HEK293 (cell line): ENCODE measurements around the gene RIGI.

ENCODE experiments used
- CTCF ChIA-PET: fragments of 350-600 bp; formaldehyde crosslinking; extraction: SDS; loops from one replicate; lab custom pipeline; 2021; ENCODE audit warnings: antibody characterized with exemption; lab: Yijun Ruan, JAX
- POLR2A ChIA-PET: fragments of 300-600 bp; formaldehyde crosslinking; extraction: SDS; loops from one replicate; lab custom pipeline; 2020; ENCODE audit warnings: antibody characterized with exemption, inconsistent platforms; lab: Yijun Ruan, JAX
- H3K27ac ChIP-seq: fragments of 200-500 bp; sonication (Bioruptor generic); 2 replicates; pipeline ENCODE4 v1.5.1; 2014; ENCODE audit warnings: low read depth, low read length, control low read depth, inconsistent platforms; ENCODE audit errors: extremely low read depth
- H3K36me3 ChIP-seq, 2 experiments: fragments of 200-500 bp in 1 of 2; sonication (Bioruptor generic) in 1 of 2; 1 replicate in 1 of 2; 2 replicates in 1 of 2; pipeline ENCODE4 v1.5.1; 2014 to 2017; ENCODE audit warnings: inconsistent platforms in 2 of 2, low read length in 2 of 2; ENCODE audit not compliant: control insufficient read depth in 2 of 2, insufficient read depth in 1 of 2
- H3K4me1 ChIP-seq: fragments of 200-500 bp; sonication (Bioruptor generic); 2 replicates; pipeline ENCODE4 v1.5.1; 2014; ENCODE audit warnings: mild to moderate bottlenecking, low read length, inconsistent platforms; ENCODE audit not compliant: control insufficient read depth, insufficient read depth
- H3K4me3 ChIP-seq: 2 replicates; pipeline ENCODE4 v1.5.1; 2011; ENCODE audit warnings: low read depth, mild to moderate bottlenecking, control low read depth, low read length, moderate library complexity
- H3K9me3 ChIP-seq: fragments of 200-500 bp; sonication (Bioruptor generic); 2 replicates; pipeline ENCODE4 v1.5.1; 2014; ENCODE audit warnings: low read depth, low read length, inconsistent platforms; ENCODE audit not compliant: control insufficient read depth, insufficient read depth
- CTCF ChIP-seq: fragments of 450-650 bp; formaldehyde crosslinking; IDR thresholded peaks from 2 replicates; pipeline ENCODE4 v1.5.1; 2016; ENCODE audit warnings: missing biosample characterization, missing genetic modification characterization
- GLIS1 ChIP-seq: fragments of 450-650 bp; formaldehyde crosslinking; IDR thresholded peaks from 2 replicates; pipeline ENCODE4 v1.5.1; 2016; ENCODE audit warnings: missing biosample characterization, missing genetic modification characterization
- KLF10 ChIP-seq: fragments of 450-650 bp; IDR thresholded peaks from 2 replicates; pipeline ENCODE4 v1.5.1; 2018; ENCODE audit warnings: missing biosample characterization, mild to moderate bottlenecking, missing genetic modification characterization
- KLF9 ChIP-seq: fragments of 450-650 bp; formaldehyde crosslinking; IDR thresholded peaks from 2 replicates; pipeline ENCODE4 v1.5.1; 2016; ENCODE audit warnings: missing biosample characterization, missing genetic modification characterization, low read depth
- SP3 ChIP-seq: fragments of 450-650 bp; formaldehyde crosslinking; IDR thresholded peaks from 2 replicates; pipeline ENCODE4 v1.5.1; 2016; ENCODE audit warnings: missing biosample characterization, missing genetic modification characterization
- ZBTB17 ChIP-seq: fragments of 450-650 bp; formaldehyde crosslinking; IDR thresholded peaks from 2 replicates; pipeline ENCODE4 v1.5.1; 2016; ENCODE audit warnings: missing biosample characterization, missing genetic modification characterization
- ZBTB20 ChIP-seq: fragments of 450-650 bp; formaldehyde crosslinking; IDR thresholded peaks from 2 replicates; pipeline ENCODE4 v1.5.1; 2016; ENCODE audit warnings: missing biosample characterization, missing genetic modification characterization
- ZEB2 ChIP-seq: fragments of 450-650 bp; formaldehyde crosslinking; IDR thresholded peaks from 2 replicates; pipeline ENCODE4 v1.5.1; 2016; ENCODE audit warnings: missing biosample characterization, missing genetic modification characterization
- ZFP41 ChIP-seq: fragments of 450-650 bp; formaldehyde crosslinking; IDR thresholded peaks from 2 replicates; pipeline ENCODE4 v1.5.1; 2016; ENCODE audit warnings: missing biosample characterization, missing genetic modification characterization, borderline replicate concordance
- ZNF114 ChIP-seq: fragments of 450-650 bp; formaldehyde crosslinking; IDR thresholded peaks from 2 replicates; pipeline ENCODE4 v1.5.0; 2017; ENCODE audit warnings: missing biosample characterization, missing genetic modification characterization
- ZNF211 ChIP-seq: fragments of 450-650 bp; formaldehyde crosslinking; IDR thresholded peaks from 2 replicates; pipeline ENCODE4 v1.5.1; 2016; ENCODE audit warnings: low read depth, missing biosample characterization, missing genetic modification characterization
- ZNF221 ChIP-seq: fragments of 450-650 bp; formaldehyde crosslinking; IDR thresholded peaks from 2 replicates; pipeline ENCODE4 v1.5.1; 2017; ENCODE audit warnings: missing biosample characterization, missing genetic modification characterization, borderline replicate concordance
- ZNF23 ChIP-seq: fragments of 450-650 bp; formaldehyde crosslinking; IDR thresholded peaks from 2 replicates; pipeline ENCODE4 v1.5.1; 2016; ENCODE audit warnings: missing biosample characterization, missing genetic modification characterization, borderline replicate concordance
- ZNF561 ChIP-seq: fragments of 450-650 bp; IDR thresholded peaks from 2 replicates; pipeline ENCODE4 v1.5.1; 2018; ENCODE audit warnings: missing biosample characterization, missing genetic modification characterization, borderline replicate concordance
- ZNF600 ChIP-seq: fragments of 450-650 bp; formaldehyde crosslinking; IDR thresholded peaks from 2 replicates; pipeline ENCODE4 v1.5.1; 2016; ENCODE audit warnings: missing biosample characterization, missing genetic modification characterization
- ZNF624 ChIP-seq: fragments of 450-650 bp; formaldehyde crosslinking; IDR thresholded peaks from 2 replicates; pipeline ENCODE4 v1.5.1; 2017; ENCODE audit warnings: missing biosample characterization, missing genetic modification characterization
- ZNF629 ChIP-seq: fragments of 450-650 bp; formaldehyde crosslinking; IDR thresholded peaks from 2 replicates; pipeline ENCODE4 v1.5.1; 2017; ENCODE audit warnings: missing biosample characterization, missing genetic modification characterization
- ZNF639 ChIP-seq: fragments of 450-650 bp; formaldehyde crosslinking; IDR thresholded peaks from 2 replicates; pipeline ENCODE4 v1.5.1; 2016; ENCODE audit warnings: missing biosample characterization, missing genetic modification characterization
- ZNF660 ChIP-seq: fragments of 450-650 bp; IDR thresholded peaks from 2 replicates; pipeline ENCODE4 v1.5.1; 2018; ENCODE audit warnings: missing biosample characterization, mild to moderate bottlenecking, missing genetic modification characterization
- ZNF670 ChIP-seq: fragments of 450-650 bp; formaldehyde crosslinking; IDR thresholded peaks from 2 replicates; pipeline ENCODE4 v1.5.1; 2016; ENCODE audit warnings: missing biosample characterization, missing genetic modification characterization, low read depth
- ZNF692 ChIP-seq: fragments of 450-650 bp; formaldehyde crosslinking; IDR thresholded peaks from 2 replicates; pipeline ENCODE4 v1.5.1; 2016; ENCODE audit warnings: missing biosample characterization, missing genetic modification characterization
- ZNF776 ChIP-seq: fragments of 450-650 bp; formaldehyde crosslinking; IDR thresholded peaks from 2 replicates; pipeline ENCODE4 v1.5.0; 2017; ENCODE audit warnings: missing biosample characterization, missing genetic modification characterization, borderline replicate concordance
- ZNF792 ChIP-seq: fragments of 450-650 bp; formaldehyde crosslinking; IDR thresholded peaks from 2 replicates; pipeline ENCODE4 v1.5.1; 2016; ENCODE audit warnings: missing biosample characterization, missing genetic modification characterization
- ZNF830 ChIP-seq: fragments of 450-650 bp; IDR thresholded peaks from 2 replicates; pipeline ENCODE4 v1.5.0; 2018; ENCODE audit warnings: missing biosample characterization, missing genetic modification characterization, low read depth, mild to moderate bottlenecking, moderate library complexity
- TF ChIP-seq, protein P1 (sequence below): fragments of 450-650 bp; formaldehyde crosslinking; IDR thresholded peaks from 2 replicates; pipeline ENCODE4 v1.5.1; 2017; ENCODE audit warnings: missing biosample characterization, mild to moderate bottlenecking, missing genetic modification characterization, moderate library complexity
- TF ChIP-seq, protein P2 (sequence below): fragments of 450-650 bp; formaldehyde crosslinking; IDR thresholded peaks from 2 replicates; pipeline ENCODE4 v1.5.1; 2016; ENCODE audit warnings: missing biosample characterization, missing genetic modification characterization
- TF ChIP-seq, protein P3 (sequence below): fragments of 450-650 bp; formaldehyde crosslinking; IDR thresholded peaks from 2 replicates; pipeline ENCODE4 v1.5.1; 2016; ENCODE audit warnings: missing biosample characterization, missing genetic modification characterization

The RIGI gene

GRCh38 chr9:32550562-32551275 is 24.7 kb upstream of the RIGI start:
- ChIA-PET CTCF (interaction anchor here (1.1 to 7.4 kb wide), 6 partner anchors 10 to 172 kb away, joined by 3 to 44 read pairs (median 7); partner anchors contain the start of gene RIGI), POLR2A (interaction anchor here (0.6 to 3.4 kb wide), 14 partner anchors 13 to 475 kb away, joined by 3 to 36 read pairs (median 4); partner anchors contain the start of genes ACO1, DNAJA1 and RIGI)
- Histone ChIP-seq H3K36me3 (peaks cover 0 to 18% of the 10 kb centered on the region in 2 experiments; a peak in 2 of 3 replicates), H3K9me3 (no peaks in the 10 kb centered on the region), H3K4me1 (0 out of 2 replicates have a peak, but pooled peaks cover 4% of the 10 kb centered on the region), H3K4me3 (peak overlapping the region; percentile 84), H3K27ac (peak overlapping the region; percentile 91)
- no peak for TF ChIP-seq ZNF114 (tag by site-specific recombination)
- TF ChIP-seq ZBTB17 (tag by site-specific recombination) = 0 out of 2 replicates have a peak, but pooled peaks have one; percentile 28
- peak; percentile 30; the same call in 1 of the 2 replicates for TF ChIP-seq ZNF600
- no peak for TF ChIP-seq ZNF624 (tag by site-specific recombination)
- TF ChIP-seq ZNF692 (tag by site-specific recombination) = no peak
- no peak for TF ChIP-seq ZNF23 (tag by site-specific recombination)
- TF ChIP-seq ZNF561 = peak; percentile 26; the same call in 1 of the 2 replicates
- peak; percentile 65; the same call in 1 of the 2 replicates for TF ChIP-seq CTCF
- TF ChIP-seq ZNF670 = no peak
- TF ChIP-seq, protein P1, sequence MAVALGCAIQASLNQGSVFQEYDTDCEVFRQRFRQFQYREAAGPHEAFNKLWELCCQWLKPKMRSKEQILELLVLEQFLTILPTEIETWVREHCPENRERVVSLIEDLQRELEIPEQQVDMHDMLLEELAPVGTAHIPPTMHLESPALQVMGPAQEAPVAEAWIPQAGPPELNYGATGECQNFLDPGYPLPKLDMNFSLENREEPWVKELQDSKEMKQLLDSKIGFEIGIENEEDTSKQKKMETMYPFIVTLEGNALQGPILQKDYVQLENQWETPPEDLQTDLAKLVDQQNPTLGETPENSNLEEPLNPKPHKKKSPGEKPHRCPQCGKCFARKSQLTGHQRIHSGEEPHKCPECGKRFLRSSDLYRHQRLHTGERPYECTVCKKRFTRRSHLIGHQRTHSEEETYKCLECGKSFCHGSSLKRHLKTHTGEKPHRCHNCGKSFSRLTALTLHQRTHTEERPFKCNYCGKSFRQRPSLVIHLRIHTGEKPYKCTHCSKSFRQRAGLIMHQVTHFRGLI (tag by site-specific recombination) = 0 out of 2 replicates have a peak, but pooled peaks have one; percentile 25
- no peak for TF ChIP-seq ZNF776
- TF ChIP-seq SP3 = peak; percentile 84
- no peak for TF ChIP-seq ZNF639 (tag by site-specific recombination)
- TF ChIP-seq ZNF629 = peak; percentile 77
- TF ChIP-seq ZNF211 (tag by site-specific recombination) = no peak
- TF ChIP-seq, protein P2, sequence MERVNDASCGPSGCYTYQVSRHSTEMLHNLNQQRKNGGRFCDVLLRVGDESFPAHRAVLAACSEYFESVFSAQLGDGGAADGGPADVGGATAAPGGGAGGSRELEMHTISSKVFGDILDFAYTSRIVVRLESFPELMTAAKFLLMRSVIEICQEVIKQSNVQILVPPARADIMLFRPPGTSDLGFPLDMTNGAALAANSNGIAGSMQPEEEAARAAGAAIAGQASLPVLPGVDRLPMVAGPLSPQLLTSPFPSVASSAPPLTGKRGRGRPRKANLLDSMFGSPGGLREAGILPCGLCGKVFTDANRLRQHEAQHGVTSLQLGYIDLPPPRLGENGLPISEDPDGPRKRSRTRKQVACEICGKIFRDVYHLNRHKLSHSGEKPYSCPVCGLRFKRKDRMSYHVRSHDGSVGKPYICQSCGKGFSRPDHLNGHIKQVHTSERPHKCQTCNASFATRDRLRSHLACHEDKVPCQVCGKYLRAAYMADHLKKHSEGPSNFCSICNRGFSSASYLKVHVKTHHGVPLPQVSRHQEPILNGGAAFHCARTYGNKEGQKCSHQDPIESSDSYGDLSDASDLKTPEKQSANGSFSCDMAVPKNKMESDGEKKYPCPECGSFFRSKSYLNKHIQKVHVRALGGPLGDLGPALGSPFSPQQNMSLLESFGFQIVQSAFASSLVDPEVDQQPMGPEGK (tag by site-specific recombination) = peak; percentile 95
- TF ChIP-seq, protein P3, sequence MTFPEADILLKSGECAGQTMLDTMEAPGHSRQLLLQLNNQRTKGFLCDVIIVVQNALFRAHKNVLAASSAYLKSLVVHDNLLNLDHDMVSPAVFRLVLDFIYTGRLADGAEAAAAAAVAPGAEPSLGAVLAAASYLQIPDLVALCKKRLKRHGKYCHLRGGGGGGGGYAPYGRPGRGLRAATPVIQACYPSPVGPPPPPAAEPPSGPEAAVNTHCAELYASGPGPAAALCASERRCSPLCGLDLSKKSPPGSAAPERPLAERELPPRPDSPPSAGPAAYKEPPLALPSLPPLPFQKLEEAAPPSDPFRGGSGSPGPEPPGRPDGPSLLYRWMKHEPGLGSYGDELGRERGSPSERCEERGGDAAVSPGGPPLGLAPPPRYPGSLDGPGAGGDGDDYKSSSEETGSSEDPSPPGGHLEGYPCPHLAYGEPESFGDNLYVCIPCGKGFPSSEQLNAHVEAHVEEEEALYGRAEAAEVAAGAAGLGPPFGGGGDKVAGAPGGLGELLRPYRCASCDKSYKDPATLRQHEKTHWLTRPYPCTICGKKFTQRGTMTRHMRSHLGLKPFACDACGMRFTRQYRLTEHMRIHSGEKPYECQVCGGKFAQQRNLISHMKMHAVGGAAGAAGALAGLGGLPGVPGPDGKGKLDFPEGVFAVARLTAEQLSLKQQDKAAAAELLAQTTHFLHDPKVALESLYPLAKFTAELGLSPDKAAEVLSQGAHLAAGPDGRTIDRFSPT (tag by site-specific recombination) = no peak
- peak; percentile 86 for TF ChIP-seq ZBTB20 (tag by site-specific recombination)
- peak; percentile 88 for TF ChIP-seq KLF9 (tag by site-specific recombination)
- no peak for TF ChIP-seq ZFP41 (tag by site-specific recombination)
- TF ChIP-seq KLF10 (tag by site-specific recombination) = peak; percentile 89
- TF ChIP-seq ZNF830 = no peak
- TF ChIP-seq GLIS1 (tag by site-specific recombination) = peak; percentile 75; the same call in 1 of the 2 replicates
- TF ChIP-seq ZNF221 (tag by site-specific recombination) = no peak
- no peak for TF ChIP-seq ZNF660 (tag by site-specific recombination)
- TF ChIP-seq ZEB2 (tag by site-specific recombination) = 0 out of 2 replicates have a peak, but pooled peaks have one; percentile 36
- TF ChIP-seq ZNF792 (tag by site-specific recombination) = no peak
